Measurements from ENCODE around the gene PPP1R3F. TPM values are rescaled to one million over a fixed set of nuclear protein-coding genes. Genes with fewer than 3 reads are reported as not detected.
A peak's percentile ranks its signal among the peaks of the same experiment; 100 is the strongest.

Gene PPP1R3F
- total and polyA plus RNA-seq, 9 of the 15 experiments (the other 6 are each of a cell fraction or from before 2014, with no cell fraction given): 0.03 to 0.91 (median 0.43) TPM; not detected in 1

GRCh38 chrX:49269767-49270248, at the start of gene PPP1R3F (continued):
- no peak for TF ChIP-seq TCF7L2 (IDR thresholded peaks at IDR 0.05; ENCODE audit: low read depth, low read length)
- no peak for TF ChIP-seq ETS2 (tag; IDR thresholded peaks at IDR 0.05; ENCODE audit: borderline replicate concordance, poor library complexity, severe bottlenecking)
- no peak for TF ChIP-seq ESRRA (IDR thresholded peaks at IDR 0.05; ENCODE audit: borderline replicate concordance, low read depth)
- no peak for TF ChIP-seq ADNP (tag; IDR thresholded peaks at IDR 0.05)
- no peak for TF ChIP-seq TRIM24 (IDR thresholded peaks at IDR 0.05)
- TF ChIP-seq MYNN (IDR thresholded peaks at IDR 0.05): no peak
- TF ChIP-seq MYNN (CRISPR knock-in tag; IDR thresholded peaks at IDR 0.05): no peak
- TF ChIP-seq ZNF146 (CRISPR knock-in tag; IDR thresholded peaks at IDR 0.05; ENCODE audit: unreplicated experiment): no peak
- no peak for TF ChIP-seq USF2 (CRISPR knock-in tag; IDR thresholded peaks at IDR 0.05)
- TF ChIP-seq TAL1 (IDR thresholded peaks at IDR 0.05): no peak
- TF ChIP-seq CCAR2 (IDR thresholded peaks at IDR 0.05; ENCODE audit: low read depth, low read length): no peak
- TF ChIP-seq ZSCAN32 (CRISPR knock-in tag; IDR thresholded peaks at IDR 0.05): no peak
- no peak for TF ChIP-seq ZNF76 (CRISPR knock-in tag; IDR thresholded peaks at IDR 0.05; ENCODE audit: borderline replicate concordance)
- TF ChIP-seq NCOA6 (IDR thresholded peaks at IDR 0.05): no peak
- TF ChIP-seq ZBTB1 (CRISPR knock-in tag; IDR thresholded peaks at IDR 0.05; ENCODE audit: borderline replicate concordance, low read depth): no peak
- TF ChIP-seq TBP (optimal IDR thresholded peaks at IDR 0.05; ENCODE audit: low read depth, low read length): peak; percentile 7
- TF ChIP-seq TAF9B (IDR thresholded peaks at IDR 0.05; ENCODE audit: partially characterized antibody): no peak
- TF ChIP-seq KDM5B (IDR thresholded peaks at IDR 0.05; ENCODE audit: insufficient replicate concordance, low read depth, low read length): peak; percentile 16
- TF ChIP-seq SRSF1 (IDR thresholded peaks at IDR 0.05; ENCODE audit: low read depth, low read length): no peak
- TF ChIP-seq VEZF1 (CRISPR knock-in tag; IDR thresholded peaks at IDR 0.05): peak; percentile 36; the same call in 1 of the 2 replicates
- TF ChIP-seq CBFA2T3 (IDR thresholded peaks at IDR 0.05): no peak
- no peak for TF ChIP-seq ARHGAP35 (IDR thresholded peaks at IDR 0.05; ENCODE audit: partially characterized antibody)
- no peak for TF ChIP-seq IRF9 (tag; IDR thresholded peaks at IDR 0.05)

Measured in K562 (cell line).